ENCODE data around the gene GPC5.
"Not testable (repeated sequence)": the region's sequence is repeated elsewhere in the genome, so short reads cannot be mapped to it uniquely, and the experiment has no call there.

GPC5 gene

GRCh38 chr13:92262100-92262788 lies 863.8 kb downstream of the GPC5 start:
- no peak for DNase-seq (ENCODE audit: low spot score)

- DNase-seq (ENCODE audit: low spot score): no peak
Measured at GRCh38 chr13:92265408-92265807, 867.0 kb downstream of the GPC5 start.

- no peak for DNase-seq (ENCODE audit: low spot score)
Measured at GRCh38 chr13:92270990-92271389, 872.6 kb downstream of the GPC5 start.

DNA sequence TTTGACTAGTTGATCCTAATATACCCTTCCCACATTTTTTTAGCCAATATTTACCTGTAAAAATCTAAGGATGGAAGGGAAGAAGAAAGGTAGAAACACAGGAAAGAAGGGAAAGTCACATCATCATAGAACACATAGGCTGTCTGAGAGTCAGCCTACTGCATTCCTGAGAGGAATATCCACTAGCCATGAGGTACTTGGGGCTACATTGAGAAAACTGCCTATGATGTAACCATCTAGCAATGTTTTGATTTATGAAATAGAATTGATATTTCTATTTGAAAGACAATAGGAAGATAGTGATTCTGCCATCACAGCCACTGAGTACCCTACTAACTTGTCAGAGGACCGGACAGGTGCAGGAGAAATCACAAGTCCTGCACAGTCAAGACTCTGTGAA lies 873.8 kb downstream of the GPC5 start:
- no peak for DNase-seq (ENCODE audit: low spot score)

DNA sequence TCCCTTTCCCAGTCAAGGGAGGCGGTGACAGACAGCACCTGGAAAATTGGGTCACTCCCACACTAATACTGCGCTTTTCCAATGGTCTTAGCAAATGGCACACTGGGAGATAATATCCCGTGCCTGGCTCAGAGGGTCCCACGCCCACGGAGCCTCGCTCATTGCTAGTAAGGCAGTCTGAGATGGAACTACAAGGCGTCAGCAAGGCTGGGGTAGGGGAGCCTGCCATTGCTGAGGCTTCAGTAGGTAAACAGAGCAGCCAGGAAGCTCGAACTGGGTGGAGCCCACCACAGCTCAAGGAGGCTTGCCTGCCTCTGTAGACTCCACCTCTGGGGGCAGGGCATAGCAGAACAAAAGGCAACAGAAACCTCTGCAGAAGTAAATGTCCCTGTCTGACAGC lies 882.6 kb downstream of the GPC5 start:
- not testable (repeated sequence) for DNase-seq (ENCODE audit: low spot score)

DNA sequence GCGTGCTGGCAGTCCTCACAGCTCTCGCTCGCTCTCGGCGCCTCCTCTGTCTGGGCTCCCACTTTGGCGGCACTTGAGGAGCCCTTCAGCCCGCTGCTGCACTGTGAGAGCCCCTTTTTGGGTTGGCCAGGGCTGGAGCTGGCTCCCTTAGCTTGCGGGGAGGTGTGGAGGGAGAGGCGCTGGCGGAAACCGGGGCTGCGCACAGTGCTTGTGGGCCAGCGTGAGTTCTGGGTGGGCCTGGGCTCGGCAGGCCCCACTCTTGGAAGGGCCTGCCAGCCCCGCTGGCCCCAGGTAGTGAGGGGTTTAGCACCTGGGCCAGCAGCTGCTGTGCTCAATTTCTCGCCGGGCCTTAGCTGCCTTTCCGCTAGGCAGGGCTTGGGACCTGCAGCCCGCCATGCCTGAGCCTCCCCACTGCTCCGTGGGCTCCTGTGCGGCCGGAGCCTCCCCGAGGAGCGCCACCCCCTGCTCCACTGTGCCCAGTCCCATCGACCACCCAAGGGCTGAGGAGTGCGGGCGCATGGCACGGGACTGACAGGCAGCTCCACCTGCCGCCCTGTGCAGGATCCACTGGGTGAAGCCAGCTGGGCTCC lies 892.4 kb downstream of the GPC5 start:
- DNase-seq (ENCODE audit: low spot score): not testable (repeated sequence)

GRCh38 chr13:92294533-92294932 lies 896.1 kb downstream of the GPC5 start:
- DNase-seq (ENCODE audit: low spot score): not testable (repeated sequence)

- DNase-seq (ENCODE audit: low spot score): not testable (repeated sequence)
Measured at GRCh38 chr13:92296154-92296671, 897.8 kb downstream of the GPC5 start.

- no peak for DNase-seq (ENCODE audit: low spot score)
Measured at GRCh38 chr13:92297971-92298942, 899.8 kb downstream of the GPC5 start.

GRCh38 chr13:92300651-92301050 lies 902.2 kb downstream of the GPC5 start:
- no peak for DNase-seq (ENCODE audit: low spot score)

DNA sequence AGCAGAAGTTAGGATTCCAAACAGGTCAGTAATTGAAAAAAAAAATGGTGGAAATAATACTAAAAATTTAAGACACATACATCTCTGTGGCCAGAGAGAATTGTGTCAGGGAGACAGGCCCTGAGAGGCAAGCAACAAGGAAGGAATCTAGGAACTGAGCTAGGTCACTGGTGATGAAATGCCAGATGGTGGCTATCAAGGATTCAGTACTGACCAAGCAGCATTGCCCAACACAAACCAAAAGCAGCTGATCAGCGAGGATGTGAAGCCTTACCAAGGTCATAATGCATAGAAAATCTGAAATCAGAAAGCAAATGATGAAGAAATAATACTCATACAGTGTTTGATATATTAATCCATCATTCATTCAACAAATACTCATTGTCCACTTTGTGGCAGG lies 905.0 kb downstream of the GPC5 start:
- no peak for DNase-seq (ENCODE audit: low spot score)

DNA sequence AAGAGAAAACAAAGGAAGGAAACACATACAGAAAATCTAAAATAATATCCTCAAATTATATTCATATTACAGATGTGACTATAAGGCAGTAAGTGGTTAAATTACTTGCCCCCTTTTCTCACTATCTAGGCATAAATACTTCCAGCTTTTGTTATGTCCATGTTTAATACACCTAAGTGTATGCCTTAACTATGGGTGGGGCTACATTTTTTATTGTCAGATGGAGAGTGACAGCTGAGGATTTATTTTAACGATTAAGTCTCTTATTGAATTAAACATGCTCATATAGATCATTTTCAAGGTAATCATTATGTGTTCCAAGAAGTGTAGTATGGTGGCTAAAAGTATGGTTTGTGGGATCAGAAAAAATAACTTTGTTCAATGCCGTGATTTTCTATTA lies 909.3 kb downstream of the GPC5 start:
- DNase-seq (ENCODE audit: low spot score): no peak

GRCh38 chr13:92312823-92313222 lies 914.4 kb downstream of the GPC5 start:
- DNase-seq (ENCODE audit: low spot score): no peak

DNA sequence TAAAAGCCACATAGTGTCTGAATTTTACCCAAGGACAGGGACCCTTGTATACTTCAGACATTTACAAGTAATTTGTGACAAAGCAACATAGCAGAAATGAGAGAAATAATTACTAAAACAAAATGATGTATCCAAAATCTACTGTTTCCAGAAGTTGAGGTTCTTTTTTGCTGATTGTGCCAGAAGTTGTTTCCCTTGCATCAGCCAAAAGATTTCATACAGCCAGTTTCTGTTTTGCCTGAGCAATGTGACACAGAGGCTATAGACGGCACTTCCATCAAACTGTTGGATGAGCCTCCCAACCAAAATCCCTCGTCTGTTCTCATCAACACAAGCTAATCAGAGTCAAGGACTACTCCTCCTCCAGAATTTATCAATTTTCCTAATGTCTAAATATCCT lies 915.0 kb downstream of the GPC5 start:
- no peak for DNase-seq (ENCODE audit: low spot score)

DNA sequence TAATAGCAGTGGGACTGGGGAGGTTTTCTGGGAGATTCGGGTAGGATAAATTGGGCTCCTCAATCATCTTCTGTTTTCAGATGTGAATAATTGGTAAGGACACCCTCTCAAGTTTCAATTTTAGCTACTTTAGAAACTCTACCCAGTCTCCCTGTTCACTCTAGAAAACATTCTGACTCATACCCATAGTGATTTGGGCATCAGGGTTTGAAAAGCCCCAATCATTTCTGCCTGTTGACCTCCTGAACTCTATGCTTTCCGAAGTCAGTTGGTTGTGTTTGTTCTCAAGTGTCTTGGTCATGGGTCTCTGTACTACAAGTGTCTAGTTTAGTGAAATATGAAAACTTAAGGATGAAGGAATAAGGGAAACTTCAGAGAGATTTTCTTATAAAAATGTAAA lies 916.8 kb downstream of the GPC5 start:
- no peak for DNase-seq (ENCODE audit: low spot score)

DNA sequence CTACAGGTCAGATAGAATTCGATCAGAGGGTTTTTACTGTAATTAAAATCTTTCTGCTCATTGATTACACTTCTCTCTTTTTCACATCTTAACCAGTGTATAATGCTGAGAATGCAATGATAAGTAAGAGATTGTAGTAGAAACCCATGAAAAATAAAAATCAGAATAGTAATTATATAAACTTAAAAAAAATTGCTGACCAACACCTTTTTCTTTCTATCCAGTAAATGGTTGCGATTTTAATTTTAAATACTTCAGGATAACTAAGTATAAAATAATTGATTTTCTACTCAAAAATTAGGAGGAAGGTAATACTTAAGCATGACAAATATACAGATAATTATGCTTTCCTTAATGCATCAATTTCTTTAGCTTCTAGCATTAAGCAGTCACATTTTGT lies 917.6 kb downstream of the GPC5 start:
- DNase-seq (ENCODE audit: low spot score): no peak

DNA sequence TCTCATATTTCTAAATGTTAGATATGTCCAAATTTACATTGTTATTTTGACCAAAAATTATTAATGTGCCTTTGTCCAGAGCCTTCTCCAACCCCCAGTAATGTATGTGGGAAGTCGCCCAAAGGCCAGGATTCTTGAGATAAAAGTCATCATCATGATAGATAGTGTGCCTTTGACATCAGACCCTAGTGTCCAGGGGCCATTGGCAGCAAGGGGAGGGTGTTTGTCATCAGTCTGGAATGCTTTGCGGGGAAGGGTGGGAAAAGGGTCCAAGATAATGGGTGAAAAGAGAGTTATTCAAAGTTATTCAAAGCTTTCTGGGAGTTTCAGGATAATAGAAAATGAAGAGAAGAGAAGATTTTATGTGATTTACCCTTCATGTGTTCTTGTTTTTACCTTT lies 918.6 kb downstream of the GPC5 start:
- DNase-seq (ENCODE audit: low spot score): no peak

- no peak for DNase-seq (ENCODE audit: low spot score)
Measured at GRCh38 chr13:92320323-92320722, 921.9 kb downstream of the GPC5 start.

- DNase-seq (ENCODE audit: low spot score): no peak
Measured at GRCh38 chr13:92321174-92321573, 922.8 kb downstream of the GPC5 start.

GRCh38 chr13:92345627-92346026 lies 947.2 kb downstream of the GPC5 start:
- no peak for DNase-seq (ENCODE audit: low spot score)

DNA sequence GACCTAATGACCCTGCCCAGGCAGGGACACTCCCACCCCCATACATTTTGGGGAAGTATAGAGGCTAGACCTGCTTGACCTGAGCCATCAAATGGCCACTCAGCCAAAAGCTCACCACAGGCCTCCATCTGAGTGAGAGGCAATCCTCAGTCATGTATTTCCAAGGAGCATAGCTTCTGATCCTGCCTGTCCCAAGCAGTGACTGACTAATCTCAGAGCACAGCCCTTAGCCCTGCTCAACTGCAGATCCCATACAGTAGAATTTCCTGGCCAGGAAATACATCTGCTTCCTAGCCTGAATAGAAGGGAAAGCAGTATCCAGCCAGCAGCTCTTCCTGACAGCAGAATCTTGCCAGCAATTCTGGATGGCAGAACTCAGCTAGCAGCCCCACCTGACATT lies 947.6 kb downstream of the GPC5 start:
- no peak for DNase-seq (ENCODE audit: low spot score)

DNA sequence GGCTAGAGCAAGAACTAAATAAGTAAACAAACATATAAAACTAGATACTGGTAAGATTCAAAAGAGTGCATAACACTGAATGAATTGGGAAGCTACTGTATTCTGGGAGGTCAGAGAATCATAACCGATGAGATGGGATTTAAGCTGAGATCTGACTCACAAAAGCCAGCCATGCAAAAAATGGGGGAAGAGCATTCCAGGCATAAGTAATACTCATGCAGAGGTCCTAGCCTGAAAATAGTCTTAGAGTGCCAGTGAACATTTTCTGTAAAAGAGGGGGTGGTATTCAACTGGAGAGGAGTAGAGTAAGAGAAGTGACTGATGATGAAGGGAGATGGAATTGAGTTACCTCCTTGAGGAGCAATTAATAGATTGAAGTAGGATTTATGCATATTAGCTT lies 956.2 kb downstream of the GPC5 start:
- DNase-seq (ENCODE audit: low spot score): no peak

DNA sequence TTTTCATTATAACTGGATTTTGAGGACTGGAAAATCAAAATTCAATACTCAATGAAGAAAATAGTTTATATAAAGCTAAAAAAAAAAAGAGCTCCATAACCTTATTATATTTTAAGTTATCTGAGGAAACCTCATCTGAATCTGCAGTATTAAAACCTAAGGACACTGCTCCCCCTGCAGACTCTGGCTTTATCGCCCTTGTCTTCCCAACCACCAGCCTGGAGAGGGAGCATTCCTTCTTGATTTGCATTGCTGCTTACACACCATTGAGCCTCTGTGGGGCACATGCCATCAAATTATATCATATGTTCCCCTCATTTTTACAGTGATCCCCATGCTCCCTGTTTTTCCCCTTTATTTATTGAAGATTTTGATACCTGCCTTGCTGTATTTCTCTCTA lies 956.8 kb downstream of the GPC5 start:
- DNase-seq (ENCODE audit: low spot score): no peak
